ENCODE data around the gene MITF. TPM values are rescaled to one million over a fixed set of nuclear protein-coding genes. Genes with fewer than 3 reads are reported as not detected.

Gene MITF
- polyA plus RNA-seq, 1 donor (not counting 4 experiments of a cell fraction or from before 2014, with no cell fraction given): 2.7 TPM

- Histone ChIP-seq H3K79me2 (ENCODE audit: control insufficient read depth, insufficient read depth, low read length) (no peaks in the 10 kb centered on the region), H3K27ac (ENCODE audit: control insufficient read depth, insufficient read depth, low read length) (no peak overlapping the region), H3K9ac (ENCODE audit: control insufficient read depth, extremely low read depth, insufficient read depth, low read length) (no peak overlapping the region), H2AFZ (ENCODE audit: control insufficient read depth, low read length) (no peak overlapping the region), H3K27me3 (ENCODE audit: control insufficient read depth, extremely low read depth, insufficient read depth, low read length) (no peaks in the 10 kb centered on the region), H3K9me1 (ENCODE audit: control insufficient read depth, extremely low read depth, insufficient read depth, low read length) (no peaks in the 10 kb centered on the region), H3K36me3 (ENCODE audit: control insufficient read depth in 2 of 2, extremely low read depth in 1 of 2, insufficient read depth in 2 of 2, low read length in 2 of 2) (no peaks in the 10 kb centered on the region), H3K4me3 (ENCODE audit: control insufficient read depth in 2 of 3, extremely low read depth in 1 of 3, insufficient read depth in 2 of 3, low read depth in 1 of 3, low read length in 3 of 3) (no peak overlapping the region), H3K4me1 (ENCODE audit: control insufficient read depth, extremely low read depth, insufficient read depth, low read length) (no peaks in the 10 kb centered on the region), H3K9me3 (ENCODE audit: control insufficient read depth, low read depth, low read length) (no peaks in the 10 kb centered on the region), H4K20me1 (ENCODE audit: control insufficient read depth, extremely low read depth, insufficient read depth, low read length) (no peaks in the 10 kb centered on the region), H3K4me2 (ENCODE audit: control insufficient read depth, extremely low read depth, insufficient read depth, low read depth, low read length) (no peak overlapping the region)
- FAIRE-seq (no peak), DNase-seq (ENCODE audit: low read depth, low spot score) (no peak)
- dilution Hi-C loops (cut with MboI; ENCODE audit: extremely low pct_ligation_motif_present, low sequenced_read_pairs): no loop called here
- no peak for TF ChIP-seq CTCF (optimal IDR thresholded peaks at IDR 0.05 in 1 of 3, IDR thresholded peaks at IDR 0.05 in 1 of 3, conservative IDR thresholded peaks at IDR 0.05 in 1 of 3; ENCODE audit: extremely low read depth in 1 of 3, insufficient read depth in 2 of 3, low read length in 3 of 3)
- TF ChIP-seq EZH2 (IDR thresholded peaks at IDR 0.05; ENCODE audit: low read length): no peak
Measured at GRCh38 chr3:69934398-69934797, 195.1 kb downstream of the MITF start.

GRCh38 chr3:69936266-69936665 is 197.0 kb downstream of the MITF start:
- H2AFZ ChIP-seq (ENCODE audit: control insufficient read depth, low read length): no peak overlapping the region
- H3K79me2 ChIP-seq (ENCODE audit: control insufficient read depth, insufficient read depth, low read length): no peaks in the 10 kb centered on the region
- no peaks in the 10 kb centered on the region for H3K9me3 ChIP-seq (ENCODE audit: control insufficient read depth, low read depth, low read length)
- H4K20me1 ChIP-seq (ENCODE audit: control insufficient read depth, extremely low read depth, insufficient read depth, low read length): no peaks in the 10 kb centered on the region
- TF ChIP-seq EZH2 (IDR thresholded peaks at IDR 0.05; ENCODE audit: low read length): no peak
- no peaks in the 10 kb centered on the region for H3K27me3 ChIP-seq (ENCODE audit: control insufficient read depth, extremely low read depth, insufficient read depth, low read length)
- H3K36me3 ChIP-seq (ENCODE audit: control insufficient read depth in 2 of 2, extremely low read depth in 1 of 2, insufficient read depth in 2 of 2, low read length in 2 of 2): no peaks in the 10 kb centered on the region
- no peak overlapping the region for H3K4me2 ChIP-seq (ENCODE audit: control insufficient read depth, extremely low read depth, insufficient read depth, low read depth, low read length)
- H3K9me1 ChIP-seq (ENCODE audit: control insufficient read depth, extremely low read depth, insufficient read depth, low read length): no peaks in the 10 kb centered on the region
- no peak for DNase-seq (ENCODE audit: low read depth, low spot score)
- H3K4me1 ChIP-seq (ENCODE audit: control insufficient read depth, extremely low read depth, insufficient read depth, low read length): no peaks in the 10 kb centered on the region
- no peak overlapping the region for H3K27ac ChIP-seq (ENCODE audit: control insufficient read depth, insufficient read depth, low read length)
- dilution Hi-C loops (cut with MboI; ENCODE audit: extremely low pct_ligation_motif_present, low sequenced_read_pairs): no loop called here
- no peak overlapping the region for H3K9ac ChIP-seq (ENCODE audit: control insufficient read depth, extremely low read depth, insufficient read depth, low read length)
- FAIRE-seq: no peak
- no peak overlapping the region for H3K4me3 ChIP-seq (ENCODE audit: control insufficient read depth in 2 of 3, extremely low read depth in 1 of 3, insufficient read depth in 2 of 3, low read depth in 1 of 3, low read length in 3 of 3)

GRCh38 chr3:69938061-69938460 is 198.8 kb downstream of the MITF start:
- H3K4me2 ChIP-seq (ENCODE audit: control insufficient read depth, extremely low read depth, insufficient read depth, low read depth, low read length): no peak overlapping the region
- TF ChIP-seq EZH2 (IDR thresholded peaks at IDR 0.05; ENCODE audit: low read length): no peak
- no peak for TF ChIP-seq CTCF (optimal IDR thresholded peaks at IDR 0.05 in 1 of 3, IDR thresholded peaks at IDR 0.05 in 1 of 3, conservative IDR thresholded peaks at IDR 0.05 in 1 of 3; ENCODE audit: extremely low read depth in 1 of 3, insufficient read depth in 2 of 3, low read length in 3 of 3)
- DNase-seq (ENCODE audit: low read depth, low spot score) (no peak), FAIRE-seq (no peak)
- H3K9me1 ChIP-seq (ENCODE audit: control insufficient read depth, extremely low read depth, insufficient read depth, low read length): no peaks in the 10 kb centered on the region
- no peak overlapping the region for H3K4me3 ChIP-seq (ENCODE audit: control insufficient read depth in 2 of 3, extremely low read depth in 1 of 3, insufficient read depth in 2 of 3, low read depth in 1 of 3, low read length in 3 of 3)
- H3K9me3 ChIP-seq (ENCODE audit: control insufficient read depth, low read depth, low read length): no peaks in the 10 kb centered on the region
- H3K36me3 ChIP-seq (ENCODE audit: control insufficient read depth in 2 of 2, extremely low read depth in 1 of 2, insufficient read depth in 2 of 2, low read length in 2 of 2): no peaks in the 10 kb centered on the region
- H4K20me1 ChIP-seq (ENCODE audit: control insufficient read depth, extremely low read depth, insufficient read depth, low read length): no peaks in the 10 kb centered on the region
- H3K4me1 ChIP-seq (ENCODE audit: control insufficient read depth, extremely low read depth, insufficient read depth, low read length): no peaks in the 10 kb centered on the region
- H3K27ac ChIP-seq (ENCODE audit: control insufficient read depth, insufficient read depth, low read length): no peak overlapping the region
- H3K9ac ChIP-seq (ENCODE audit: control insufficient read depth, extremely low read depth, insufficient read depth, low read length): no peak overlapping the region
- H3K79me2 ChIP-seq (ENCODE audit: control insufficient read depth, insufficient read depth, low read length): no peaks in the 10 kb centered on the region
- no peaks in the 10 kb centered on the region for H3K27me3 ChIP-seq (ENCODE audit: control insufficient read depth, extremely low read depth, insufficient read depth, low read length)
- H2AFZ ChIP-seq (ENCODE audit: control insufficient read depth, low read length): no peak overlapping the region
- dilution Hi-C loops (cut with MboI; ENCODE audit: extremely low pct_ligation_motif_present, low sequenced_read_pairs): no loop called here

All from keratinocyte (primary cell).